Measurements from ENCODE around the gene IFT57. TPM values are rescaled to one million over a fixed set of nuclear protein-coding genes. Genes with fewer than 3 reads are reported as not detected.

Gene IFT57
- total and polyA plus RNA-seq, 7 experiments from 2014 or later: 18.0 to 48.1 (median 27.4) TPM

GRCh38 chr3:108181172-108181571 lies 41.1 kb downstream of the IFT57 start:
- no peaks in the 10 kb centered on the region for H3K27me3 Mint-ChIP-seq
- H3K27me3 ChIP-seq (ENCODE audit: control insufficient read depth in 2 of 2, insufficient read depth in 2 of 2, low read length in 2 of 2): no peaks in the 10 kb centered on the region
- POLR2A ChIA-PET: interaction anchor here (0.6 kb wide), 1 partner anchor 283 kb away, joined by 3 read pairs; no protein-coding TSS in a partner anchor
- no peak for ATAC-seq
- peaks cover 0 to 49% (median 31%) of the 10 kb centered on the region in 7 donors for H3K4me1 Mint-ChIP-seq
- no peak overlapping the region for H3K4me3 Mint-ChIP-seq
- H3K9me3 ChIP-seq (ENCODE audit: control insufficient read depth in 2 of 3, low read length in 3 of 3): no peaks in the 10 kb centered on the region
- H3K4me1 ChIP-seq (ENCODE audit: control insufficient read depth in 2 of 2, insufficient read depth in 2 of 2, low read length in 2 of 2): no peaks in the 10 kb centered on the region
- peaks cover 0 to 15% (median 5%) of the 10 kb centered on the region in 11 donors for H3K9me3 Mint-ChIP-seq
- CTCF ChIA-PET: interaction anchor here (0.6 kb wide), 1 partner anchor 1983 kb away, joined by 3 read pairs; no protein-coding TSS in a partner anchor
- H3K27ac ChIP-seq (ENCODE audit: low read depth, low read length): no peak overlapping the region
- intact Hi-C loops (cut with micrococcal nuclease): no loop called here
- H3K27ac Mint-ChIP-seq: peak overlapping the region in 1 of 9 donors; percentile 12
- H3K4me3 ChIP-seq (ENCODE audit: low read length): no peak overlapping the region
- H3K36me3 ChIP-seq (ENCODE audit: control insufficient read depth in 2 of 3, insufficient read depth in 3 of 3, low read length in 3 of 3): peaks cover 0 to 5% (median 0%) of the 10 kb centered on the region in 3 experiments
- H3K36me3 Mint-ChIP-seq: peaks cover 16 to 46% (median 24%) of the 10 kb centered on the region in 5 donors
- DNase-seq: no peak

GRCh38 chr3:108180194-108180593 lies 42.0 kb downstream of the IFT57 start:
- Mint-ChIP-seq H3K9me3 (peaks cover 0 to 6% (median 4%) of the 10 kb centered on the region in 11 donors), H3K4me1 (peaks cover 3 to 58% (median 38%) of the 10 kb centered on the region in 7 donors), H3K4me3 (no peak overlapping the region), H3K36me3 (peaks cover 12 to 40% (median 14%) of the 10 kb centered on the region in 5 donors), H3K27me3 (no peaks in the 10 kb centered on the region), H3K27ac (no peak overlapping the region)
- Histone ChIP-seq H3K27me3 (ENCODE audit: control insufficient read depth in 2 of 2, insufficient read depth in 2 of 2, low read length in 2 of 2) (no peaks in the 10 kb centered on the region), H3K4me1 (ENCODE audit: control insufficient read depth in 2 of 2, insufficient read depth in 2 of 2, low read length in 2 of 2) (no peaks in the 10 kb centered on the region), H3K27ac (ENCODE audit: low read depth, low read length) (no peak overlapping the region), H3K4me3 (ENCODE audit: low read length) (no peak overlapping the region), H3K36me3 (ENCODE audit: control insufficient read depth in 2 of 3, insufficient read depth in 3 of 3, low read length in 3 of 3) (no peaks in the 10 kb centered on the region), H3K9me3 (ENCODE audit: control insufficient read depth in 2 of 3, low read length in 3 of 3) (no peaks in the 10 kb centered on the region)
- ChIA-PET POLR2A (no interaction called here), CTCF (no interaction called here)
- ATAC-seq (no peak), DNase-seq (no peak)
- intact Hi-C loops (cut with micrococcal nuclease): no loop called here

GRCh38 chr3:108178676-108179075 lies 43.5 kb downstream of the IFT57 start:
- no peak for ATAC-seq
- intact Hi-C loops (cut with micrococcal nuclease): no loop called here
- no peak for DNase-seq
- no peak overlapping the region for H3K4me3 Mint-ChIP-seq
- CTCF ChIA-PET: interaction anchor here (0.7 kb wide), 1 partner anchor 11 kb away, joined by 3 read pairs; no protein-coding TSS in a partner anchor
- no peaks in the 10 kb centered on the region for H3K36me3 ChIP-seq (ENCODE audit: control insufficient read depth in 2 of 3, insufficient read depth in 3 of 3, low read length in 3 of 3)
- H3K9me3 ChIP-seq (ENCODE audit: control insufficient read depth in 2 of 3, low read length in 3 of 3): no peaks in the 10 kb centered on the region
- no peaks in the 10 kb centered on the region for H3K4me1 ChIP-seq (ENCODE audit: control insufficient read depth in 2 of 2, insufficient read depth in 2 of 2, low read length in 2 of 2)
- no peak overlapping the region for H3K27ac Mint-ChIP-seq
- H3K4me3 ChIP-seq (ENCODE audit: low read length): no peak overlapping the region
- peaks cover 3 to 59% (median 38%) of the 10 kb centered on the region in 7 donors for H3K4me1 Mint-ChIP-seq
- H3K27ac ChIP-seq (ENCODE audit: low read depth, low read length): no peak overlapping the region
- no peaks in the 10 kb centered on the region for H3K27me3 ChIP-seq (ENCODE audit: control insufficient read depth in 2 of 2, insufficient read depth in 2 of 2, low read length in 2 of 2)
- no peaks in the 10 kb centered on the region for H3K27me3 Mint-ChIP-seq
- peaks cover 6 to 33% (median 7%) of the 10 kb centered on the region in 5 donors for H3K36me3 Mint-ChIP-seq
- H3K9me3 Mint-ChIP-seq: no peaks in the 10 kb centered on the region
- POLR2A ChIA-PET: interaction anchor here (1.0 to 1.3 kb wide), 2 partner anchors 8 to 11 kb away, joined by 3 read pairs; no protein-coding TSS in a partner anchor

GRCh38 chr3:108177536-108177935 lies 44.7 kb downstream of the IFT57 start:
- Mint-ChIP-seq H3K27ac (no peak overlapping the region), H3K36me3 (peaks cover 0 to 28% (median 2%) of the 10 kb centered on the region in 5 donors), H3K9me3 (no peaks in the 10 kb centered on the region), H3K4me1 (peaks cover 4 to 58% (median 40%) of the 10 kb centered on the region in 7 donors), H3K27me3 (no peaks in the 10 kb centered on the region), H3K4me3 (no peak overlapping the region)
- intact Hi-C loops (cut with micrococcal nuclease): no loop called here
- POLR2A ChIA-PET: interaction anchor here (0.5 kb wide), 1 partner anchor 52 kb away, joined by 3 read pairs; no protein-coding TSS in a partner anchor
- ATAC-seq (no peak), DNase-seq (no peak)
- CTCF ChIA-PET: no interaction called here
- Histone ChIP-seq H3K9me3 (ENCODE audit: control insufficient read depth in 2 of 3, low read length in 3 of 3) (no peaks in the 10 kb centered on the region), H3K27ac (ENCODE audit: low read depth, low read length) (no peak overlapping the region), H3K4me3 (ENCODE audit: low read length) (no peak overlapping the region), H3K27me3 (ENCODE audit: control insufficient read depth in 2 of 2, insufficient read depth in 2 of 2, low read length in 2 of 2) (no peaks in the 10 kb centered on the region), H3K4me1 (ENCODE audit: control insufficient read depth in 2 of 2, insufficient read depth in 2 of 2, low read length in 2 of 2) (no peaks in the 10 kb centered on the region), H3K36me3 (ENCODE audit: control insufficient read depth in 2 of 3, insufficient read depth in 3 of 3, low read length in 3 of 3) (no peaks in the 10 kb centered on the region)

- peaks cover 8 to 60% (median 46%) of the 10 kb centered on the region in 7 donors for H3K4me1 Mint-ChIP-seq
- peak overlapping the region in 3 of 10 donors; percentile 1 to 12 (median 8) for H3K4me3 Mint-ChIP-seq
- peaks cover 0 to 24% (median 9%) of the 10 kb centered on the region in 5 donors for H3K36me3 Mint-ChIP-seq
- Histone ChIP-seq H3K36me3 (ENCODE audit: control insufficient read depth in 2 of 3, insufficient read depth in 3 of 3, low read length in 3 of 3) (no peaks in the 10 kb centered on the region), H3K27me3 (ENCODE audit: control insufficient read depth in 2 of 2, insufficient read depth in 2 of 2, low read length in 2 of 2) (no peaks in the 10 kb centered on the region), H3K9me3 (ENCODE audit: control insufficient read depth in 2 of 3, low read length in 3 of 3) (no peaks in the 10 kb centered on the region), H3K4me3 (ENCODE audit: low read length) (no peak overlapping the region), H3K27ac (ENCODE audit: low read depth, low read length) (no peak overlapping the region), H3K4me1 (ENCODE audit: control insufficient read depth in 2 of 2, insufficient read depth in 2 of 2, low read length in 2 of 2) (no peaks in the 10 kb centered on the region)
- intact Hi-C loops (cut with micrococcal nuclease): no loop called here
- POLR2A ChIA-PET: interaction anchor here (0.5 kb wide), 1 partner anchor 109 kb away, joined by 3 read pairs; no protein-coding TSS in a partner anchor
- ATAC-seq (no peak), DNase-seq (no peak)
- H3K27ac Mint-ChIP-seq: peak overlapping the region in 1 of 9 donors; percentile 44
- H3K9me3 Mint-ChIP-seq: no peaks in the 10 kb centered on the region
- CTCF ChIA-PET: no interaction called here
- H3K27me3 Mint-ChIP-seq: no peaks in the 10 kb centered on the region
Measured at GRCh38 chr3:108175352-108175751, 46.9 kb downstream of the IFT57 start.

- Mint-ChIP-seq H3K9me3 (peaks cover 0 to 2% (median 0%) of the 10 kb centered on the region in 11 donors), H3K4me1 (peaks cover 2 to 40% (median 31%) of the 10 kb centered on the region in 7 donors), H3K27me3 (no peaks in the 10 kb centered on the region), H3K27ac (no peak overlapping the region), H3K4me3 (no peak overlapping the region), H3K36me3 (peaks cover 4 to 33% (median 27%) of the 10 kb centered on the region in 5 donors)
- Histone ChIP-seq H3K4me1 (ENCODE audit: control insufficient read depth in 2 of 2, insufficient read depth in 2 of 2, low read length in 2 of 2) (no peaks in the 10 kb centered on the region), H3K36me3 (ENCODE audit: control insufficient read depth in 2 of 3, insufficient read depth in 3 of 3, low read length in 3 of 3) (peaks cover 0 to 3% (median 0%) of the 10 kb centered on the region in 3 experiments), H3K27me3 (ENCODE audit: control insufficient read depth in 2 of 2, insufficient read depth in 2 of 2, low read length in 2 of 2) (no peaks in the 10 kb centered on the region), H3K9me3 (ENCODE audit: control insufficient read depth in 2 of 3, low read length in 3 of 3) (no peaks in the 10 kb centered on the region), H3K4me3 (ENCODE audit: low read length) (no peak overlapping the region), H3K27ac (ENCODE audit: low read depth, low read length) (no peak overlapping the region)
- DNase-seq (no peak), ATAC-seq (no peak)
- ChIA-PET POLR2A (interaction anchor here (0.6 to 1.1 kb wide), 2 partner anchors 8 to 60 kb away, joined by 3 read pairs; no protein-coding TSS in a partner anchor), CTCF (no interaction called here)
- intact Hi-C loops (cut with micrococcal nuclease): no loop called here
Measured at GRCh38 chr3:108171106-108171505, 51.1 kb downstream of the IFT57 start.

GRCh38 chr3:108164391-108164790 lies 57.8 kb downstream of the IFT57 start:
- H3K4me3 Mint-ChIP-seq: no peak overlapping the region
- H3K27ac Mint-ChIP-seq: no peak overlapping the region
- no peak overlapping the region for H3K4me3 ChIP-seq (ENCODE audit: low read length)
- CTCF ChIA-PET: no interaction called here
- intact Hi-C loops (cut with micrococcal nuclease): no loop called here
- no peaks in the 10 kb centered on the region for H3K9me3 Mint-ChIP-seq
- H3K27me3 ChIP-seq (ENCODE audit: control insufficient read depth in 2 of 2, insufficient read depth in 2 of 2, low read length in 2 of 2): no peaks in the 10 kb centered on the region
- peaks cover 4 to 41% (median 27%) of the 10 kb centered on the region in 5 donors for H3K36me3 Mint-ChIP-seq
- no peak overlapping the region for H3K27ac ChIP-seq (ENCODE audit: low read depth, low read length)
- H3K4me1 ChIP-seq (ENCODE audit: control insufficient read depth in 2 of 2, insufficient read depth in 2 of 2, low read length in 2 of 2): no peaks in the 10 kb centered on the region
- no peak for DNase-seq
- peaks cover 0 to 12% (median 0%) of the 10 kb centered on the region in 3 experiments for H3K36me3 ChIP-seq (ENCODE audit: control insufficient read depth in 2 of 3, insufficient read depth in 3 of 3, low read length in 3 of 3)
- no peaks in the 10 kb centered on the region for H3K27me3 Mint-ChIP-seq
- POLR2A ChIA-PET: no interaction called here
- H3K9me3 ChIP-seq (ENCODE audit: control insufficient read depth in 2 of 3, low read length in 3 of 3): no peaks in the 10 kb centered on the region
- no peak for ATAC-seq
- peaks cover 0 to 15% (median 7%) of the 10 kb centered on the region in 7 donors for H3K4me1 Mint-ChIP-seq

Data from naive thymus-derived CD4-positive, alpha-beta T cell (primary cell).